GM10248 (cell line): ENCODE results near the gene INSL4.
A peak's percentile ranks its signal among the peaks of the same experiment; 100 is the strongest.

ENCODE experiments used
- CTCF ChIA-PET: fragments of 300-600 bp; sonication (Branson Sonifier 250); formaldehyde crosslinking; extraction: SDS; loops from one replicate; lab custom pipeline; 2021; ENCODE audit warnings: antibody characterized with exemption; lab: Yijun Ruan, JAX
- POLR2A ChIA-PET: fragments of 350-650 bp; sonication (Branson Sonifier 250); formaldehyde crosslinking; extraction: SDS; loops from one replicate; lab custom pipeline; 2020; ENCODE audit warnings: antibody characterized with exemption; lab: Yijun Ruan, JAX
- DNase-seq: peaks from one replicate; pipeline ENCODE4 v3.0.0; 2012; ENCODE audit errors: extremely low spot score
- CTCF ChIP-seq: IDR thresholded peaks from 2 replicates; pipeline ENCODE4 v1.5.1; 2012; ENCODE audit warnings: mild to moderate bottlenecking, low read depth; ENCODE audit errors: extremely low read depth, missing control alignments, control extremely low read depth

Gene INSL4

GRCh38 chr9:5264219-5264595, 33.0 kb downstream of the INSL4 start:
- CTCF ChIA-PET: interaction anchor here (0.8 to 2.1 kb wide), 3 partner anchors 11 to 503 kb away, joined by 3 to 4 read pairs (median 4); no protein-coding TSS in a partner anchor
- no peak for DNase-seq
- POLR2A ChIA-PET: no interaction called here
- no peak for TF ChIP-seq CTCF

GRCh38 chr9:5265939-5266338, 34.7 kb downstream of the INSL4 start:
- ChIA-PET CTCF (interaction anchor here (1.2 to 1.5 kb wide), 2 partner anchors 9 to 506 kb away, joined by 3 to 4 read pairs; no protein-coding TSS in a partner anchor), POLR2A (no interaction called here)
- no peak for DNase-seq
- no peak for TF ChIP-seq CTCF

- DNase-seq: no peak
- TF ChIP-seq CTCF: no peak
- CTCF ChIA-PET: interaction anchor here (1.1 to 1.6 kb wide), 3 partner anchors 11 to 167 kb away, joined by 3 to 4 read pairs (median 3); no protein-coding TSS in a partner anchor
- POLR2A ChIA-PET: no interaction called here
Observed at GRCh38 chr9:5269249-5269715, 38.1 kb downstream of the INSL4 start.

GRCh38 chr9:5274770-5275169, 43.6 kb downstream of the INSL4 start:
- ChIA-PET POLR2A (no interaction called here), CTCF (interaction anchor here (1.1 to 1.4 kb wide), 4 partner anchors 9 to 80 kb away, joined by 3 to 5 read pairs (median 4); no protein-coding TSS in a partner anchor)

GRCh38 chr9:5278486-5278885, 47.3 kb downstream of the INSL4 start:
- DNase-seq: peak; percentile 22
- no peak for TF ChIP-seq CTCF
- POLR2A ChIA-PET: no interaction called here
- CTCF ChIA-PET: no interaction called here

More at GRCh38 chr9:5274770-5275169, 43.6 kb downstream of the INSL4 start:
- DNase-seq: peak; percentile 20
- TF ChIP-seq CTCF: no peak
